Prostate gland (tissue), 2 donors: ENCODE data around the gene ELMO1.

ENCODE experiments used
- CTCF ChIP-seq, 4 experiments: fragments of 200-600 bp in 2 of 4; fragments of 450-650 bp in 2 of 4; sonication (generic) in 2 of 4; IDR thresholded peaks; 1 replicate in 3 of 4; 2 replicates in 1 of 4; pipeline ENCODE4 v1.5.1; 2016 to 2019; ENCODE audit warnings: antibody characterized with exemption in 4 of 4, mild to moderate bottlenecking in 2 of 4, moderate library complexity in 2 of 4
- POLR2A ChIP-seq: fragments of 450-650 bp; IDR thresholded peaks from one replicate; pipeline ENCODE4 v1.6.1; 2016; ENCODE audit warnings: antibody characterized with exemption, mild to moderate bottlenecking
- POLR2AphosphoS5 ChIP-seq: sonication (generic); formaldehyde crosslinking; IDR thresholded peaks from one replicate; pipeline ENCODE4 v1.6.1; 2017; ENCODE audit warnings: antibody characterized with exemption

- no peak for TF ChIP-seq POLR2A
- TF ChIP-seq CTCF (IDR thresholded peaks at IDR 0.05), result no peak
- TF ChIP-seq POLR2AphosphoS5, result no peak
These were observed 66.0 kb downstream of the ELMO1 start for GRCh38 chr7:37382546-37383088.
